Choroid plexus epithelial cell (primary cell): ENCODE results near the gene GALNT13.

Experiments
- DNase-seq: peaks from one replicate; pipeline ENCODE4 v3.0.0-alpha.2; 2010; ENCODE audit warnings: low read depth
- H3K4me3 ChIP-seq: 2 replicates; pipeline ENCODE4 v1.5.1; 2011; ENCODE audit warnings: low read depth, mild to moderate bottlenecking, control low read depth, low read length, moderate library complexity
- TF ChIP-seq, protein P1 (sequence below): conservative IDR thresholded peaks from 2 replicates; pipeline ENCODE4 v1.5.1; 2011; ENCODE audit warnings: low read depth, mild to moderate bottlenecking, control low read depth, inconsistent platforms, low read length, moderate library complexity

Gene GALNT13

DNA sequence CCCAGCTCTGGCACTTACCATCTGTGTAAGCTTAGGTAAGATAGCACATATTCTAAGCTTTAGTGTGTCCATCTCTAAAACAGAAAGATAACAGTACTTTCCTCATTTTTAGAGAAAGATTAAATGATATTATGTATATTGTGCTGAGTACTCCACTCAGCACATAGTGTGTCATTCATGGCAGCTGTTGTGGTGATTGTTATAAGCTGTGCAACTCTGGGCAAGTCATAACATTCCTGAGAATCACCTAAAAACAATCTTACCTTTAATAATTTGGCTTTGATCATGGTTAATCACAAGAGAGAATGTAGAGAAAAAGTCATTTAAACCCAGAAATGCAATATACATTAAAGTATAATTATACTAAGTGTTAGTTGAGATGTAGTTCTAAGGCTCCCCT lies 391.5 kb downstream of the GALNT13 start:
- no peak overlapping the region for H3K4me3 ChIP-seq
- no peak for DNase-seq
- TF ChIP-seq, protein P1, sequence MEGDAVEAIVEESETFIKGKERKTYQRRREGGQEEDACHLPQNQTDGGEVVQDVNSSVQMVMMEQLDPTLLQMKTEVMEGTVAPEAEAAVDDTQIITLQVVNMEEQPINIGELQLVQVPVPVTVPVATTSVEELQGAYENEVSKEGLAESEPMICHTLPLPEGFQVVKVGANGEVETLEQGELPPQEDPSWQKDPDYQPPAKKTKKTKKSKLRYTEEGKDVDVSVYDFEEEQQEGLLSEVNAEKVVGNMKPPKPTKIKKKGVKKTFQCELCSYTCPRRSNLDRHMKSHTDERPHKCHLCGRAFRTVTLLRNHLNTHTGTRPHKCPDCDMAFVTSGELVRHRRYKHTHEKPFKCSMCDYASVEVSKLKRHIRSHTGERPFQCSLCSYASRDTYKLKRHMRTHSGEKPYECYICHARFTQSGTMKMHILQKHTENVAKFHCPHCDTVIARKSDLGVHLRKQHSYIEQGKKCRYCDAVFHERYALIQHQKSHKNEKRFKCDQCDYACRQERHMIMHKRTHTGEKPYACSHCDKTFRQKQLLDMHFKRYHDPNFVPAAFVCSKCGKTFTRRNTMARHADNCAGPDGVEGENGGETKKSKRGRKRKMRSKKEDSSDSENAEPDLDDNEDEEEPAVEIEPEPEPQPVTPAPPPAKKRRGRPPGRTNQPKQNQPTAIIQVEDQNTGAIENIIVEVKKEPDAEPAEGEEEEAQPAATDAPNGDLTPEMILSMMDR: no peak

- DNase-seq: no peak
- TF ChIP-seq, protein P1: no peak
- no peak overlapping the region for H3K4me3 ChIP-seq
These were observed 392.3 kb downstream of the GALNT13 start for GRCh38 chr2:154264024-154264423.

DNA sequence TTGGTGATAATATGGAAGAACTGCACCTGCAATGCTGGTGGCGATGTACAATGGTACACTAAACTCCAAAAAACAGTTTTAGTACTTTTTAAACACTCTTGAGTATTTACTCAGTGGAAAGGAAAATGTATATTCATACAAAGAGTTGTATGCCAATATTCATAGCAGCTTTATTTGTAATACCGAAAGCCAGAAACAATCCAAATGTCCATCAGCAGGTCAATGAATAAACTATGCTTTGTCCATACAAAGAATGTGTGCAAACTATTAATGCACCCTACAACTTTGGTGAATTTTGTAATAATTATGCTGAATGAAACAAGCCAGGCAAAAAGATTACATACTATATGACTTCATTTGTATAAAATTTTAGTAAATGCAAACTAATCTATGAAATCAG lies 396.3 kb downstream of the GALNT13 start:
- TF ChIP-seq, protein P1: no peak
- no peak overlapping the region for H3K4me3 ChIP-seq
- no peak for DNase-seq

- no peak overlapping the region for H3K4me3 ChIP-seq
- DNase-seq: no peak
- TF ChIP-seq, protein P1: no peak
These were observed 408.8 kb downstream of the GALNT13 start for GRCh38 chr2:154280543-154280942.

- no peak overlapping the region for H3K4me3 ChIP-seq
- DNase-seq: no peak
These were observed 418.1 kb downstream of the GALNT13 start for GRCh38 chr2:154289870-154290269.

GRCh38 chr2:154291511-154291910 lies 419.8 kb downstream of the GALNT13 start:
- no peak overlapping the region for H3K4me3 ChIP-seq
- DNase-seq: no peak
- TF ChIP-seq, protein P1: no peak

More at GRCh38 chr2:154289870-154290269, 418.1 kb downstream of the GALNT13 start:
- TF ChIP-seq, protein P1: no peak

- TF ChIP-seq, protein P1: no peak
- no peak overlapping the region for H3K4me3 ChIP-seq
- DNase-seq: no peak
These were observed 420.2 kb downstream of the GALNT13 start for GRCh38 chr2:154291927-154292326.
